Mononuclear cell (primary cell): ENCODE results near the gene PTPRK. TPM values are rescaled to one million over a fixed set of nuclear protein-coding genes. Genes with fewer than 3 reads are reported as not detected.

Experiments
- H3K27me3 ChIP-seq: 2 replicates; pipeline ENCODE4 v1.6.0; 2011; ENCODE audit warnings: low read length, control low read depth; ENCODE audit not compliant: insufficient read depth
- H3K4me1 ChIP-seq: 2 replicates; pipeline ENCODE4 v1.5.1; 2011; ENCODE audit warnings: mild to moderate bottlenecking, low read length, control low read depth; ENCODE audit not compliant: insufficient read depth
- H3K4me3 ChIP-seq: 2 replicates; pipeline ENCODE4 v1.5.1; 2011; ENCODE audit warnings: mild to moderate bottlenecking, low read length, moderate library complexity
- H3K9me3 ChIP-seq: 2 replicates; pipeline ENCODE4 v1.5.1; 2011; ENCODE audit warnings: low read depth, mild to moderate bottlenecking, control low read depth, low read length
- total RNA-seq: library from RNA; depleted of rRNA; stranded (reverse); fragments of >200 nt; gene quantifications from one replicate; pipeline ENCODE4 v1.2.3, GENCODE V29; 2012

PTPRK gene
- total RNA-seq, 1 donor: 3.4 TPM

DNA sequence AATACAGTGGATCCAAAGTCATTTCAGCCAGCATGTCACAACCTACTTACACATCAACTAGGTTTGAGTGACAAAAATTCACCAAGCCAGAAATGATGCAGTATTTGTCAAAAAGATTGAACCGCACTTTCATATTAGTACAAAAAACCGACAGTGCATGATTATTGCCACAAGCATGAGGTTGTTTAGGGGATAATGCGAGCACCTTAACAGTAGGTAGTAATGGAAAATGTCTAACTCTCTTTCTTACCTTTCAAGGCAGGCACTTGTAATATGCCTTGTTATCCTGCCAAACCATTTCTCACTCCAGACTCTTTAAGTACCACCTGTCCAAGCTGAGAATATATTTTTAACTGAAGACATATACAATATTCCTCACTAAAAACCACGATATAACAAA is 349.2 kb downstream of the PTPRK start:
- Histone ChIP-seq H3K4me3 (no peak overlapping the region), H3K27me3 (no peaks in the 10 kb centered on the region), H3K4me1 (no peaks in the 10 kb centered on the region), H3K9me3 (no peaks in the 10 kb centered on the region)

DNA sequence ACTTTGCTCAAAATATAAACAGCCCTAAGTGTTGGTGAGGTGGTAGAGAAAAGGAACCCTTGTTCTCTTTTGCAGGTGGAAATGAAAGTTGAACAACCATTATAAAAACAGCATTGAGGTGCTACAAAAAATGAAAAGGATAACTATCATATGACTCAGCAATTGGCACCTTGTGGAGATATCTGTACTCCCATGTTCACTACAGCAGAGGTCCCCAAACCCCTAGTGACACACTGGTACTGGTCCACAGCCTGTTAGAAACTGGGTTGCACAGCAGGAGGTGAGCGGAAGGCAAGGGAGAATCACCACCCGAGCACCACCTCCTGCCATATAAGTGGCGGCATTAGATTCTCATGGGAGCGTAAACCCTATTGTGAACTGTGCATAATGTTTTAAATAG is 352.2 kb downstream of the PTPRK start:
- H3K4me1 ChIP-seq: no peaks in the 10 kb centered on the region
- no peak overlapping the region for H3K4me3 ChIP-seq
- H3K9me3 ChIP-seq: no peaks in the 10 kb centered on the region
- no peaks in the 10 kb centered on the region for H3K27me3 ChIP-seq

DNA sequence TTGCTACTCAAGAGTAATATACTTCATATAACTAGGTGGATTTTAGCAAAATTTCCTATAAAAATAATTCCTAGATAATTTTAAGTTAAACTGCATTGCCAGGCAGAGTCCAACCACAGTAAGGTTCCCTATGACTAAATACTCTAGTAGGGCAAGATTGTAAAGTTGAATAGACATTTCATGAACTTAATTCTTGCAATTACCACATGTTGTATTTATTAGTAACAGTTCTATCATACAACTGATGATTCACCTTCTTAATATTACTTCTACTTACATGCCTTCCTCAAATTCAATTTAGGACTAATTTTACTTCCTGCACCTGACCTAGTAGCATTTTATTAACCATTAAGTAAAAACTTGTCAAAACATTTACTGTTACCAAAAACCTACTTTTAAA is 352.8 kb downstream of the PTPRK start:
- no peaks in the 10 kb centered on the region for H3K9me3 ChIP-seq

DNA sequence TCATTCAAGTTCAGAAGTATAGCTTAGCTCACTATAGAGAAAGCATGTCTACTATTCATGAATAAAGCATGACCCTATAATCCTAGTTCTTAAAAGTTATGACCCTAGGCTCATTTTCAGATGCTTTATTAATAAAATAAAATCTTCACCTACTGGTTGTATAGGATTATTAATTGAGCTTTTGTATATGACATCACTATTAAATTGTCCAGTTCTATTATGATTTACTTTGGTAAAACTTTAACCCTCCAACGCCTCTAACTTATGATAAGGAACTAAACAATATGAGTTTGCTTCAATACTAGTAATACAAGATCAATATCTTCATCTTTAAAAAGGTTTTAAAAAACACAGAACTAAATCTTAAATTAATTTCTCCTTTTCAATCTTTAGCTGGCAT is 356.1 kb downstream of the PTPRK start:
- Histone ChIP-seq H3K4me1 (no peaks in the 10 kb centered on the region), H3K27me3 (no peaks in the 10 kb centered on the region), H3K4me3 (no peak overlapping the region), H3K9me3 (no peaks in the 10 kb centered on the region)

More for the DNA sequence above, 352.8 kb downstream of the PTPRK start:
- no peaks in the 10 kb centered on the region for H3K4me1 ChIP-seq
- no peak overlapping the region for H3K4me3 ChIP-seq
- H3K27me3 ChIP-seq: no peaks in the 10 kb centered on the region

DNA sequence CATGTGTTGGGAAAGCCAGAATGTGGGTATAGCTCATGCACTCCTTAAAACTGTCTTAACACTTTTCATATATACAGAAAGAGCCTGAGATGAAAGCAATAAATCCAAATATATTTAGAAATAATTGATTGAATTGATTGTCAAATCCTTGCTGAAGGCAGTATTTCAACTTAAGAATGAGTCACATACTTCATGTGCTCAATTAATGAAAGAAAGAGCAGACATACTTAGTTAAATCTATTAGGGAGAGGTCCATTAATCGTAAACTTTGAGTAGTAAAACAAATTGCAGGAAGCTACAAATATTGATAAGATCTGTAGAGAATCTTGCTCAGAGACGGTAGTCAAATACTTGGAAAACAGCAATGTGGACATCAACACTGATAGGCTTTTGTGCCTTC is 358.0 kb downstream of the PTPRK start:
- H3K9me3 ChIP-seq: no peaks in the 10 kb centered on the region
- H3K27me3 ChIP-seq: no peaks in the 10 kb centered on the region
- H3K4me3 ChIP-seq: no peak overlapping the region
- H3K4me1 ChIP-seq: no peaks in the 10 kb centered on the region

DNA sequence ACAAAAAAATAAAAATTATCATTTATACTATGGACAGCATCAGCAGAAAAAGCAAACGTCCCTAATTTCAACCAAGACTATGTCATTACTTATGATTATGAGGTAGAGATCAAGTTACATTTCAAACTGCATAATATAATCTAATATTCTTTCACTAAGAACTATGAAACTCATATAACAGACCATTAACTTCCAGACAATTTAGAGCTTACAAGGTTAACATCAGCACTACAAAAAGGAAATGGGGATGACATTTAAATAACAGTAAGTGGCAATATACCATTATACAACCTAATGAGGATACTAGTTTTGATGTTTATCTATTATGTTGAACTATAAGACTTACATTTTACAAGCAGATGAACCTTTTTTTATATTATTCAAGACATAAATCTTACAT is 358.6 kb downstream of the PTPRK start:
- no peaks in the 10 kb centered on the region for H3K4me1 ChIP-seq
- no peak overlapping the region for H3K4me3 ChIP-seq

DNA sequence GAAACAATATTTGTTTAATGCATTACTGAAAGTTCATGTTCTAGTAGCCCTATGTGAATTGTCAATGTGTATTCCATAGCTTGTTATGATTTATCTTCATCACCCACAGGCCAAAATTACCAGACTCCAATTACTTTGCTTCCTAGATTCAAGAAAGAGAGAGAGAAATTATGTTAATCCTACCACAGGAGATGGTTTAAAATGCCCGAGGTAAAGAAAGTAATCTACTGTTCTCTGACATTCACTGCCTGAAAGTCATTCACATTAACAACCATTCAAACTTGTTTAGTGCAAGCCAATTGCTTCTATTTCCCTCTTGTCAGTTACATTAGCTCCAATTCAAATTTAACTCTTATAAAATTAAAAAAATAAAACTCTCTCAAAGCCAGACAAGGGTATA is 359.1 kb downstream of the PTPRK start:
- Histone ChIP-seq H3K4me1 (no peaks in the 10 kb centered on the region), H3K9me3 (no peaks in the 10 kb centered on the region), H3K27me3 (no peaks in the 10 kb centered on the region), H3K4me3 (no peak overlapping the region)

More for the DNA sequence above, 358.6 kb downstream of the PTPRK start:
- Histone ChIP-seq H3K27me3 (no peaks in the 10 kb centered on the region), H3K9me3 (no peaks in the 10 kb centered on the region)

DNA sequence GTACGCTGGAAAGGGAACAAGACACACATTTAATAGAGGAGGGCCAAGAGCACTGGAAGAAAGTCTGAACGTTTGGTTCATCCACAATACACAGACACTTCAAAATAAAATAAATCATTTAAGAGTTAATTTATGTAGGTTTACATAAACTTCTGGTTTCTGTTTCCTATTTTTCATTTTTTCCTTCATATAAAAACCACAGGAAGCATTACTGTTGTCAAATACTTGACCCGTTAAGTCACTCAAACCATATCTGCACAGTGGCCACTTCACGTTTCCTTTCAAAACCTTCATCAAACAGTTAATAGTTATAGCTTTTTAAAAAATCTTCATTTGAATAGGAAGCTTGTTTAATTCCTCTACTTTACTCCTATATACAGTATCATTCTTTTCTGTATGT is 361.9 kb downstream of the PTPRK start:
- H3K27me3 ChIP-seq: no peaks in the 10 kb centered on the region
- H3K9me3 ChIP-seq: no peaks in the 10 kb centered on the region
- H3K4me1 ChIP-seq: no peaks in the 10 kb centered on the region
- no peak overlapping the region for H3K4me3 ChIP-seq

DNA sequence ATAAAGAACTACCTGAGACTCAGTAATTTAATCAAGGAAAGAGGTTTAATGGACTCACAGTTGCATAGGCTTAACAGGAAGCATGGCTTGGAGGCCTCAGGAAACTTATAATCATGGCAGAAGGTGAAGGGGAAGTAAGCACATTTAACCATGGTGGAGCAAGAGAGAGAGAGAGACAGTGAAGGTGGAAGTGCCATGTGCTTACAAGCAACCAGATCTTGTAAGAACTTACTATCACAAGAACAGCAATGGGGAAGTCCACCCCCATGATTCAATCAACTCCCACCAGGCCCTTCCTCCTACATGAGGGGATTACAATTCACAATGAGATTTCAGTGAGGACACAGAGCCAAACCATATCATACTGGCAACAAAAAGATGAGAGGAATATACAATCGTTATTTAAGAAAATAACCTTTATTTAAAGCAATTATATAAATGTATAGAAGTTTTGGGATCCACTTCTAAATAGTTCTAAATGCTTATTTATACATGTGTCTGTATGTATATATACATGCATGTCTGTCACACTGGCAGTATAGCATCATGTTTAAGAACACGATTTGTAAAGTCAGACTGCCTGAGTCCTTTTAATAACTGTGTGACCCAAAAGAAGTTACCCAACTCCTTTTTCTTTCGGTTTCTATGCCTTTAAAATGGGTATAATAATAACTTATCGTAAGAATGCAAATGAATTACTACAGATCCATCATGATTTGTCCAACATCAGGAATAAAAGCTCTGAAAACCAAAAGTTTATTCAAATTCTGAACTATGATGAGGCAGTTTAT is 363.9 kb downstream of the PTPRK start:
- H3K9me3 ChIP-seq: no peaks in the 10 kb centered on the region
- no peaks in the 10 kb centered on the region for H3K27me3 ChIP-seq
- H3K4me1 ChIP-seq: no peaks in the 10 kb centered on the region
- H3K4me3 ChIP-seq: no peak overlapping the region

DNA sequence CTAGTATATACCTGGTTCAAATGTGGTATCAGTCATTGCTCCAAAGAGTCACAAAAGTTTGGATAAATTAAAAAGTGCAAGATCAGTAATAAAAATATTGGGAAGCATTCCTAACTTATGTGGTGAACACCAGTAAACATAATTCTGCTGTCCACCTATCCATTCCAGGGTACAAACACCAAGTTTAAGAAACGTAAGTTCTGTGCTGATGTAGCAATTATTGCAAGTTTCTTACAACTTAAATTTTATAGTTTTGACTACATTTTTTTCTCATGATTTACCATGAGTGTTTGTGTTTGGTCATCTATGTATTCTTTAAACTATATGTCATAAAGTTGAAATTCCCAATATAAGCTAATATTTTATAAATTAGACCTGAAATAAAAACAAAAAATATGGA is 364.6 kb downstream of the PTPRK start:
- Histone ChIP-seq H3K27me3 (no peaks in the 10 kb centered on the region), H3K9me3 (no peaks in the 10 kb centered on the region), H3K4me3 (no peak overlapping the region), H3K4me1 (no peaks in the 10 kb centered on the region)

DNA sequence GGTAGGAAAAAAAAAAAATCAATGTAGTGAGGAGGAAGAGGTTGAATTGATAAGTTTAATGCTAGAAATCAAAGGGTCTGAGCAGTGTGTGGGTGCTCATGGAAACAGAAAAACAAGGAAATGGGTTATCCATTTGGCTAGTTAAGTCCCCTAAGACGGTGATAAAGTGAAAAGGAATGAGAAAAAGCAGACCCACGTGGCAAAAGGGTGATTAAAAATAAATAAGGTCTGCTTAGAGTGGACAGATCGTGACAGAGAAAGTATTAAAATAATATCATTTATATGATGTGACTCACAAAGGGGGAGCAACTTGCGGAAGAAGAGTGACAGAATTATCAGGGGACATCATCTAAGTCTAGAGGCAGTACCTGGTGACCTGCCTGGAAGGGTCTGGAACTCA is 367.8 kb downstream of the PTPRK start:
- Histone ChIP-seq H3K9me3 (no peaks in the 10 kb centered on the region), H3K4me3 (no peak overlapping the region), H3K4me1 (no peaks in the 10 kb centered on the region), H3K27me3 (no peaks in the 10 kb centered on the region)

DNA sequence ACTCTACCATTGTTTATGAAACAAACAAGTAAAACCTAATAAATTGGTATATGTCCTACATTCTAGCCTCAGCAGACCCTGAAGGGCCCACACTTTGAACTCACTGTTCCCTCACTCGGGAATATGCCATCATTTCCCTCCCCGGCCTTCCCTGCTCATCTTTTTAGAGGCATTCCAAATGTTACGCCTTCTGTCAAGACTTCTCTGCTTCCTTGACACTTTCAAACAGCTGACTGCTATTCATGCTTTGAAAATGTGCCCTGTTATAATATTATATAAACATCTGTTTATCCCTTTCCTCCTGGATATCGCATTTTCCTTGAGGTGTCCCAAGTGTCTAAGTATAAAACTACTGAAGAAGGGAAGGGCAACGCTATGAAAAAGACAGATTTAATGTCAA is 370.0 kb downstream of the PTPRK start:
- Histone ChIP-seq H3K27me3 (no peaks in the 10 kb centered on the region), H3K9me3 (no peaks in the 10 kb centered on the region), H3K4me3 (no peak overlapping the region), H3K4me1 (no peaks in the 10 kb centered on the region)

DNA sequence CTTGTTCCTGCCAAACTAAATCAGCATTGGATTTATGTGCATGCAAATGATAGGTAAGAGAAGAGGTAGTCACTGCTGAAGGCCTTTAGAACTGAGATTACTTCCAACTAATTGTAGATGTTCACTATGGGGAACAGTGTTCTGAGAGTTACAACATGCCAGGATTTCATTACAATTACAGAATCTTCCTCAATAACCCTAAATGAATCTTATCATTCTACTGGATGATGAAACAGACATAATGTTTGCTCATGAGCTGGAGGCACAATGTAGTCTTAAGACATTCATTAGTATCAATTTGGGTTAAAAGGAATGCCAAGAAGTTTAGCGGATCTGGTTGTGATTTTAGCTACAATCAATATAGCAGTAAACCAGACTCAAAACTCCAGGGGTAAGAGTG is 370.6 kb downstream of the PTPRK start:
- no peak overlapping the region for H3K4me3 ChIP-seq
- no peaks in the 10 kb centered on the region for H3K9me3 ChIP-seq
- no peaks in the 10 kb centered on the region for H3K4me1 ChIP-seq
- no peaks in the 10 kb centered on the region for H3K27me3 ChIP-seq

DNA sequence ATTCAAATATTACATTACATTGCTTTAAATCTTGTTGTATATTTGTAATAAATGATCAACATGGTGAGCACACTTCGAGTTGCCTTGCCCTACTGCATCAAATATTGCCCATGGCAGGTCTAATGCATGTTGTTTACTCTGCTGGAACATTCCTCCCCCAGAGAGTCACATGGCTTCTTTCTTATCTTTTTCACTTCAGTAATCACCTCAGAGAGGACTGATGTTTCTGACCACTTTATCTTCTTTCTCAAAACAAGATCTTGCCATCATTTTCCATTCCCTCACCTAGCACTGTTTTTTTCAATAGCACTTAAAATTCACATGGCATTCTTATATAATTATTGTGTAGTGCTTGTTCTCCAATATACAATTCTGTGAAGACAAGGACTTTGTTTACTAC is 376.1 kb downstream of the PTPRK start:
- Histone ChIP-seq H3K4me3 (no peak overlapping the region), H3K4me1 (no peaks in the 10 kb centered on the region), H3K9me3 (no peaks in the 10 kb centered on the region), H3K27me3 (no peaks in the 10 kb centered on the region)

DNA sequence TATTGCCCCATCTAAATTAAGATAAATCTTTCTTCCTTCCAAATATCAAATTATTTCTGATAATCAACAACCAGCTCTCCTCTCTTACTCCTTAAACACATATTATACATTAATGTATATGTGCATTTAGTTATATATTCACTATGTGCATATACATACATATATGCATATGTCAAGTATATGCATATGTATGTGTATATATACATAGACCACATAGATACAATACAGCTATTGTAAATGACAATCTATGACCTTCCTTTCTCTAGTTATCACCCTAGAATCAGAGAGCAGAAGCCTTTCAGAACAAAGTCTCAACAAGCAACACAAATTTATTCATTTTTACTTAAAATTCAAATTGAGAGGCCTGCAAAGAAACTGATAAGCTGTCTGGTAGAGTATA is 378.5 kb downstream of the PTPRK start:
- Histone ChIP-seq H3K4me3 (no peak overlapping the region), H3K4me1 (no peaks in the 10 kb centered on the region), H3K9me3 (no peaks in the 10 kb centered on the region), H3K27me3 (no peaks in the 10 kb centered on the region)

DNA sequence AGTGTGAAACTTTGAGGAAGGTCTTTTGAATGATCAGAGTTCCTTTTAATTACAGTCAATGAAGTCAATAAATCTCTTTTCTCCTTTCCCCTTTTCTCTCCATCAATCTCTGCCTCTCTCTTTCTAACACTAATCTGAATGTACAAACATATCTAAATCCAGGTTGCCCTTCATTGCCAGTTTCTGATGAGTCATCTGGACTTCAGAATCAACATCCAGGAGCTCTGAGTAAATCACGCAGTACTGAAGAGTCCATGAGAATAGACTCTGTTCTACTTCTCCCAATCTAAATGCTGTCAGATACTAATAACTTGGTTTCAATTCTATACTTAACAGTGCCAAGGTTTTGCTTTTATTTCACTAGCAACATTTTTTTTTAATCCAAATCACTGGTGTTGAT is 380.9 kb downstream of the PTPRK start:
- H3K4me3 ChIP-seq: no peak overlapping the region
- H3K9me3 ChIP-seq: no peaks in the 10 kb centered on the region
- peaks cover 8% of the 10 kb centered on the region for H3K4me1 ChIP-seq
- H3K27me3 ChIP-seq: no peaks in the 10 kb centered on the region
